A673 (cell line): ENCODE measurements around the gene MIDN.

ENCODE experiments used
- CTCF ChIP-seq: fragments of 300-800, 200-600 bp; sonication (generic); conservative IDR thresholded peaks from 2 replicates; pipeline ENCODE4 v1.5.1; 2017; ENCODE audit warnings: low read depth, mild to moderate bottlenecking, antibody characterized with exemption, low read length, moderate library complexity, mixed read lengths
- EZH2 ChIP-seq: fragments of 200-600 bp; sonication (generic); IDR thresholded peaks from 2 replicates; pipeline ENCODE4 v1.6.1; 2017; ENCODE audit warnings: borderline replicate concordance, low read depth, mild to moderate bottlenecking, mixed read lengths, antibody characterized with exemption, low read length; ENCODE audit not compliant: poor library complexity, severe bottlenecking

- TF ChIP-seq CTCF = peak; percentile 46; the same call in 1 of the 2 replicates
- TF ChIP-seq EZH2 = no peak
These were observed 4.6 kb downstream of the MIDN start for GRCh38 chr19:1252821-1253513.
